H1 (cell line): ENCODE measurements around the gene CAMKMT. TPM values are rescaled to one million over a fixed set of nuclear protein-coding genes. Genes with fewer than 3 reads are reported as not detected.

Experiments used
- CTCF ChIA-PET: fragments of 300-600 bp; sonication (Branson Sonifier 250); formaldehyde crosslinking; loops from one replicate; lab custom pipeline; 2021; ENCODE audit not compliant: partially characterized antibody; lab: Charles Lee
- POLR2A ChIA-PET: fragments of 300-600 bp; sonication (Branson Sonifier 250); formaldehyde crosslinking; loops from one replicate; lab custom pipeline; 2021; ENCODE audit warnings: inconsistent platforms; ENCODE audit not compliant: partially characterized antibody; lab: Charles Lee
- DNase-seq, 2 experiments: peaks; one replicate each; pipeline versions ENCODE4 v3.0.0 to v3.0.0-alpha.2; 2010 to 2022; ENCODE audit warnings: low spot score in 2 of 2, low read depth in 1 of 2, mixed read lengths in 1 of 2
- FAIRE-seq: peaks from 2 replicates; lab custom pipeline; 2011; peaks lifted over from hg19 to GRCh38; lab: Jason Lieb, UNC
- H2AFZ ChIP-seq: 2 replicates; pipeline ENCODE4 v1.8.1; 2012; ENCODE audit warnings: low read length, inconsistent platforms
- H2AK5ac ChIP-seq: 2 replicates; pipeline ENCODE4 v1.6.1; 2013; ENCODE audit warnings: low read depth, low read length
- H2BK120ac ChIP-seq: replicated peaks from 2 replicates; pipeline ENCODE3; 2013; ENCODE audit warnings: low read depth, low read length, inconsistent platforms
- H2BK12ac ChIP-seq: 2 replicates; pipeline ENCODE4 v1.6.1; 2013; ENCODE audit warnings: low read depth, low read length
- H2BK15ac ChIP-seq: 2 replicates; pipeline ENCODE4 v1.6.1; 2013; ENCODE audit warnings: low read length
- H2BK20ac ChIP-seq: 2 replicates; pipeline ENCODE4 v1.6.1; 2013; ENCODE audit warnings: low read length
- H2BK5ac ChIP-seq: 2 replicates; pipeline ENCODE4 v1.6.1; 2013; ENCODE audit warnings: low read depth, low read length
- H3K14ac ChIP-seq: 2 replicates; pipeline ENCODE4 v1.6.1; 2013; ENCODE audit warnings: inconsistent platforms; ENCODE audit not compliant: insufficient read length
- H3K18ac ChIP-seq: 2 replicates; pipeline ENCODE4 v1.6.1; 2013; ENCODE audit warnings: low read length; ENCODE audit errors: extremely low read depth
- H3K23ac ChIP-seq: 2 replicates; pipeline ENCODE4 v1.6.1; 2013; ENCODE audit warnings: inconsistent platforms; ENCODE audit not compliant: insufficient read length
- H3K23me2 ChIP-seq: 2 replicates; pipeline ENCODE4 v1.6.1; 2013; ENCODE audit warnings: low read depth, low read length
- H3K27ac ChIP-seq: 2 replicates; pipeline ENCODE4 v1.6.1; 2011; ENCODE audit warnings: low read depth, low read length, inconsistent platforms
- H3K27me3 ChIP-seq, 4 experiments: replicated peaks in 1 of 4; 1 replicate in 1 of 4; 2 replicates in 3 of 4; pipeline versions ENCODE4 v1.6.1 to v1.8.1; 2011 to 2013; ENCODE audit warnings: low read length in 3 of 4, mild to moderate bottlenecking in 3 of 4, inconsistent platforms in 2 of 4, mixed read lengths in 2 of 4, moderate library complexity in 1 of 4; ENCODE audit not compliant: control insufficient read depth in 3 of 4, insufficient read depth in 3 of 4; ENCODE audit errors: extremely low read depth in 1 of 4
- H3K36me3 ChIP-seq, 4 experiments: 2 replicates each; pipeline versions ENCODE4 v1.6.1 to v1.8.1; 2011 to 2013; ENCODE audit warnings: mild to moderate bottlenecking in 4 of 4, low read length in 3 of 4, moderate library complexity in 2 of 4, control low read depth in 1 of 4, inconsistent platforms in 1 of 4; ENCODE audit not compliant: insufficient read depth in 4 of 4, control insufficient read depth in 2 of 4
- H3K4ac ChIP-seq: replicated peaks from 2 replicates; pipeline ENCODE3; 2013; ENCODE audit warnings: low read length, low read depth, mixed read lengths, inconsistent platforms; ENCODE audit not compliant: insufficient read length
- H3K4me1 ChIP-seq, 4 experiments: replicated peaks in 1 of 4; 1 replicate in 1 of 4; 2 replicates in 3 of 4; pipeline versions ENCODE4 v1.6.1 to v1.8.1; 2011 to 2013; ENCODE audit warnings: low read length in 3 of 4, inconsistent platforms in 2 of 4, mixed read lengths in 1 of 4; ENCODE audit not compliant: insufficient read depth in 4 of 4, control insufficient read depth in 3 of 4
- H3K4me2 ChIP-seq, 2 experiments: 2 replicates each; pipeline versions ENCODE4 v1.6.1 to v1.8.1; 2011 to 2013; ENCODE audit warnings: low read depth in 2 of 2, low read length in 2 of 2, control low read depth in 1 of 2, inconsistent platforms in 1 of 2, mild to moderate bottlenecking in 1 of 2; ENCODE audit not compliant: insufficient read depth in 1 of 2
- H3K4me3 ChIP-seq, 4 experiments: fragments of 200-600, 300-600 bp in 1 of 4; sonication (generic), shearing (Covaris generic), sonication (Bioruptor Twin) in 1 of 4; 2 replicates each; pipeline versions ENCODE4 v1.5.1 to v1.8.1; 2011 to 2016; ENCODE audit warnings: low read length in 4 of 4, low read depth in 3 of 4, control low read depth in 2 of 4, inconsistent platforms in 2 of 4, mild to moderate bottlenecking in 2 of 4, mixed read lengths in 1 of 4, moderate library complexity in 1 of 4; ENCODE audit not compliant: insufficient read depth in 2 of 4; ENCODE audit errors: extremely low read depth in 1 of 4
- H3K56ac ChIP-seq: replicated peaks from 2 replicates; pipeline ENCODE3; 2013; ENCODE audit warnings: low read depth, mild to moderate bottlenecking, mixed read lengths, low read length, inconsistent platforms; ENCODE audit not compliant: insufficient read length
- H3K79me1 ChIP-seq: 2 replicates; pipeline ENCODE4 v1.6.1; 2013; ENCODE audit warnings: low read depth, low read length, control low read depth
- H3K79me2 ChIP-seq, 2 experiments: 2 replicates each; pipeline versions ENCODE4 v1.6.1 to v1.8.1; 2012 to 2013; ENCODE audit warnings: low read length in 2 of 2, mild to moderate bottlenecking in 2 of 2, inconsistent platforms in 1 of 2; ENCODE audit not compliant: insufficient read depth in 2 of 2, control insufficient read depth in 1 of 2
- H3K9ac ChIP-seq, 4 experiments: replicated peaks in 1 of 4; 1 replicate in 1 of 4; 2 replicates in 3 of 4; pipeline versions ENCODE4 v1.6.1 to v1.8.1; 2011 to 2013; ENCODE audit warnings: low read depth in 3 of 4, low read length in 3 of 4, control low read depth in 2 of 4, mild to moderate bottlenecking in 2 of 4, moderate library complexity in 2 of 4, inconsistent platforms in 1 of 4; ENCODE audit errors: extremely low read depth in 1 of 4
- H3K9me3 ChIP-seq, 2 experiments: 2 replicates each; pipeline versions ENCODE4 v1.6.1 to v1.8.1; 2012 to 2013; ENCODE audit warnings: mild to moderate bottlenecking in 2 of 2, moderate library complexity in 2 of 2, control low read depth in 1 of 2, inconsistent platforms in 1 of 2, low read depth in 1 of 2, low read length in 1 of 2, mixed read lengths in 1 of 2; ENCODE audit not compliant: insufficient read depth in 2 of 2
- H4K20me1 ChIP-seq, 2 experiments: replicated peaks in 1 of 2; 2 replicates each; pipeline versions ENCODE3 to v1.8.1; 2011 to 2013; ENCODE audit warnings: inconsistent platforms in 2 of 2, low read length in 2 of 2, mild to moderate bottlenecking in 1 of 2; ENCODE audit not compliant: insufficient read depth in 2 of 2, control insufficient read depth in 1 of 2
- H4K5ac ChIP-seq: 2 replicates; pipeline ENCODE4 v1.6.1; 2013; ENCODE audit warnings: low read length, low read depth, mixed read lengths, inconsistent platforms; ENCODE audit not compliant: insufficient read length
- H4K8ac ChIP-seq: 2 replicates; pipeline ENCODE4 v1.8.0; 2013; ENCODE audit warnings: mild to moderate bottlenecking, moderate library complexity, low read length, inconsistent platforms; ENCODE audit not compliant: insufficient read depth; ENCODE audit errors: extremely low read depth
- H4K91ac ChIP-seq: replicated peaks from 2 replicates; pipeline ENCODE3; 2013; ENCODE audit warnings: low read length, mixed read lengths, inconsistent platforms; ENCODE audit not compliant: insufficient read length
- HDAC2 ChIP-seq, 2 experiments: fragments of 300-600 bp in 1 of 2; sonication (generic) in 1 of 2; IDR thresholded peaks; 2 replicates each; pipeline ENCODE4 v1.6.1; 2011 to 2012; ENCODE audit warnings: low read depth in 2 of 2, low read length in 2 of 2, mild to moderate bottlenecking in 2 of 2, moderate library complexity in 2 of 2, borderline replicate concordance in 1 of 2, inconsistent platforms in 1 of 2
- MAX ChIP-seq: IDR thresholded peaks from 2 replicates; pipeline ENCODE4 v1.6.1; 2012; ENCODE audit warnings: inconsistent platforms
- NANOG ChIP-seq: IDR thresholded peaks from 2 replicates; pipeline ENCODE4 v1.6.1; 2011; ENCODE audit warnings: low read length, low read depth, mild to moderate bottlenecking, inconsistent platforms; ENCODE audit not compliant: insufficient read depth, poor library complexity, severe bottlenecking
- POLR2AphosphoS5 ChIP-seq: IDR thresholded peaks from 2 replicates; pipeline ENCODE4 v1.6.1; 2011; ENCODE audit warnings: low read depth, low read length
- POU5F1 ChIP-seq: IDR thresholded peaks from 2 replicates; pipeline ENCODE4 v1.6.1; 2011; ENCODE audit warnings: low read depth, mild to moderate bottlenecking, low read length, moderate library complexity
- RAD21 ChIP-seq, 2 experiments: IDR thresholded peaks in 1 of 2; conservative IDR thresholded peaks in 1 of 2; 2 replicates each; pipeline ENCODE4 v1.6.1; 2011; ENCODE audit warnings: low read depth in 2 of 2, low read length in 2 of 2, improper control_type of control experiment in 1 of 2, inconsistent platforms in 1 of 2, mild to moderate bottlenecking in 1 of 2, moderate library complexity in 1 of 2
- RBBP5 ChIP-seq: IDR thresholded peaks from 2 replicates; pipeline ENCODE4 v1.7.1; 2012; ENCODE audit warnings: low read depth, mild to moderate bottlenecking, inconsistent platforms, low read length, moderate library complexity, borderline replicate concordance
- RXRA ChIP-seq: IDR thresholded peaks from 2 replicates; pipeline ENCODE4 v1.6.1; 2011; ENCODE audit warnings: low read depth, mild to moderate bottlenecking, low read length, moderate library complexity; ENCODE audit not compliant: insufficient read depth
- SIRT6 ChIP-seq: IDR thresholded peaks from one replicate; pipeline ENCODE4 v1.7.1; 2012; ENCODE audit warnings: low read length, inconsistent platforms
- SUZ12 ChIP-seq: fragments of 200-600 bp; sonication (generic); IDR thresholded peaks from 2 replicates; pipeline ENCODE4 v1.6.1; 2012; ENCODE audit warnings: mild to moderate bottlenecking, inconsistent platforms, low read length, moderate library complexity, mixed read lengths
- ZNF274 ChIP-seq: IDR thresholded peaks from 2 replicates; pipeline ENCODE4 v1.7.0; 2012; ENCODE audit warnings: low read length, borderline replicate concordance; ENCODE audit errors: extremely low read depth
- WGBS, 2 experiments: shearing (Covaris generic) in 1 of 2; methylation state at CpG; one replicate each; pipeline versions ENCODE4 v1.1.6 to v1.1.7; 2013 to 2015; ENCODE audit warnings: low lambda C conversion rate in 2 of 2, mixed read lengths in 2 of 2, inconsistent platforms in 1 of 2, low coverage in 1 of 2, missing lambda C conversion rate in 1 of 2; ENCODE audit not compliant: insufficient replicate concordance in 2 of 2, insufficient coverage in 1 of 2, insufficient read length in 1 of 2; ENCODE audit errors: extremely low coverage in 1 of 2, missing lambda C conversion rate in 1 of 2; 5-methylcytosine and 5-hydroxymethylcytosine counted together
- polyA plus RNA-seq, 7 experiments: library from polyadenylated mRNA; depleted of rRNA in 3 of 7; stranded (reverse) in 5 of 7; unstranded in 2 of 7; fragments of >200 nt in 5 of 7; fragments of 200-250 nt in 2 of 7; gene quantifications; 1 replicate in 5 of 7; 2 replicates in 1 of 7; 4 replicates in 1 of 7; pipeline versions ENCODE4 v1.2.1 to v1.2.3, GENCODE V29; 2011 to 2013; ENCODE audit warnings: missing spikeins in 2 of 7, mixed read lengths in 2 of 7
- total RNA-seq: library from RNA; stranded (reverse); fragmentation: NEBNext Ultra II Directional; extraction: Animal tissue kit (Norgen Biotek cat#: 25700); gene quantifications from 2 replicates; pipeline ENCODE4 v1.2.1, GENCODE V29; 2021

CAMKMT gene
- total and polyA plus RNA-seq, 2 of the 8 experiments (the other 6 are each of a cell fraction or from before 2014, with no cell fraction given) = 14.7 to 22.4 TPM

- Histone ChIP-seq H2BK5ac (no peak overlapping the region), H3K79me2 (no peaks in the 10 kb centered on the region), H2BK120ac (no peak overlapping the region), H2BK15ac (no peak overlapping the region), H4K91ac (no peak overlapping the region), H3K23ac (no peak overlapping the region), H3K4me2 (no peak overlapping the region), H3K79me1 (no peaks in the 10 kb centered on the region), H2BK12ac (no peak overlapping the region), H3K56ac (no peak overlapping the region), H2AFZ (no peak overlapping the region), H3K18ac (no peak overlapping the region), H3K14ac (no peak overlapping the region), H3K9me3 (peaks cover 1 to 2% of the 10 kb centered on the region in 2 experiments; a peak in 1 of 4 replicates), H2AK5ac (no peak overlapping the region), H4K5ac (no peak overlapping the region), H2BK20ac (no peak overlapping the region), H3K36me3 (no peaks in the 10 kb centered on the region), H3K4ac (no peak overlapping the region), H3K27me3 (no peaks in the 10 kb centered on the region), H3K27ac (no peak overlapping the region), H3K4me3 (no peak overlapping the region), H4K20me1 (no peaks in the 10 kb centered on the region), H3K23me2 (no peaks in the 10 kb centered on the region), H3K9ac (no peak overlapping the region), H3K4me1 (no peaks in the 10 kb centered on the region), H4K8ac (no peak overlapping the region)
- DNase-seq = no peak
- 84% methylated on average over 1 of the region's 1 CpG; no CpG with 5 or more reads in 1 of the 2 experiments for WGBS, 2 experiments
- CTCF ChIA-PET = interaction anchor here (0.6 to 1.3 kb wide), 3 partner anchors 16 to 64 kb away, joined by 3 to 5 read pairs (median 3); no protein-coding TSS in a partner anchor
- FAIRE-seq = no peak
- POLR2A ChIA-PET = no interaction called here
- TF ChIP-seq NANOG (no peak), MAX (no peak), RXRA (no peak), HDAC2 (IDR thresholded peaks at IDR 0.05; ENCODE audit: borderline replicate concordance in 1 of 2, low read depth in 2 of 2, low read length in 2 of 2) (no peak), ZNF274 (no peak), RBBP5 (no peak), RAD21 (IDR thresholded peaks at IDR 0.05 in 1 of 2, conservative IDR thresholded peaks at IDR 0.05 in 1 of 2; ENCODE audit: low read depth in 2 of 2, low read length in 2 of 2) (no peak), SIRT6 (no peak), POLR2AphosphoS5 (no peak), POU5F1 (no peak), SUZ12 (no peak)
- TF ChIP-seq, all 59 proteins: peak for 0
Measured at GRCh38 chr2:44731505-44731904, 369.8 kb downstream of the CAMKMT start.
